Measurements from ENCODE around the gene UTRN. TPM values are rescaled to one million over a fixed set of nuclear protein-coding genes. Genes with fewer than 3 reads are reported as not detected.
A peak's percentile ranks its signal among the peaks of the same experiment; 100 is the strongest.

Gene UTRN
- total RNA-seq, 3 donors from 2014 or later: 204 to 397 (median 263) TPM

DNA sequence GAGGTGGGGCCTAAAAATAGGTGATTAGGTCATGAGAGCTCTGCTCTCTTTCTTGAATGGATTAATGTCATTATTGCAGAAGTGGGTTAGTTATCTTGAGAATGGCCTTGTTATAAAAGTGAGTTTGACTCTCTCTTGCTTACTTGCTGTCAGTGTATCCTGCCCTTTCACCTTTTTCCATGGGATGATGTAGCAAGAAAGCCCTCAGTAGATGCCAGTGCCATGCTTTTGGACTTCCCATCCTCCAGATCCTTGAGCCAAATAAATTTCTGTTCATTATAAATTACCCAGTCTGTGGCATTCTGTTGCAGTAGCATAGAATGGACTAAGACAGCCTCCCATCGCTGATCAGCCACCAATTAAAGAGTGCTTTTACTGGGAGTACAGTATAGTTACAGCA is 40.1 kb downstream of the UTRN start:
- H3K4me1 ChIP-seq: peaks cover 0 to 19% of the 10 kb centered on the region in 2 donors
- intact Hi-C loops (cut with DNase I; ENCODE audit: low total_unique reads): no loop called here
- TF ChIP-seq POLR2AphosphoS5 (IDR thresholded peaks at IDR 0.05) (no peak), POLR2A (IDR thresholded peaks at IDR 0.05) (no peak)
- TF ChIP-seq, protein P1, sequence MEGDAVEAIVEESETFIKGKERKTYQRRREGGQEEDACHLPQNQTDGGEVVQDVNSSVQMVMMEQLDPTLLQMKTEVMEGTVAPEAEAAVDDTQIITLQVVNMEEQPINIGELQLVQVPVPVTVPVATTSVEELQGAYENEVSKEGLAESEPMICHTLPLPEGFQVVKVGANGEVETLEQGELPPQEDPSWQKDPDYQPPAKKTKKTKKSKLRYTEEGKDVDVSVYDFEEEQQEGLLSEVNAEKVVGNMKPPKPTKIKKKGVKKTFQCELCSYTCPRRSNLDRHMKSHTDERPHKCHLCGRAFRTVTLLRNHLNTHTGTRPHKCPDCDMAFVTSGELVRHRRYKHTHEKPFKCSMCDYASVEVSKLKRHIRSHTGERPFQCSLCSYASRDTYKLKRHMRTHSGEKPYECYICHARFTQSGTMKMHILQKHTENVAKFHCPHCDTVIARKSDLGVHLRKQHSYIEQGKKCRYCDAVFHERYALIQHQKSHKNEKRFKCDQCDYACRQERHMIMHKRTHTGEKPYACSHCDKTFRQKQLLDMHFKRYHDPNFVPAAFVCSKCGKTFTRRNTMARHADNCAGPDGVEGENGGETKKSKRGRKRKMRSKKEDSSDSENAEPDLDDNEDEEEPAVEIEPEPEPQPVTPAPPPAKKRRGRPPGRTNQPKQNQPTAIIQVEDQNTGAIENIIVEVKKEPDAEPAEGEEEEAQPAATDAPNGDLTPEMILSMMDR (IDR thresholded peaks at IDR 0.05): no peak

DNA sequence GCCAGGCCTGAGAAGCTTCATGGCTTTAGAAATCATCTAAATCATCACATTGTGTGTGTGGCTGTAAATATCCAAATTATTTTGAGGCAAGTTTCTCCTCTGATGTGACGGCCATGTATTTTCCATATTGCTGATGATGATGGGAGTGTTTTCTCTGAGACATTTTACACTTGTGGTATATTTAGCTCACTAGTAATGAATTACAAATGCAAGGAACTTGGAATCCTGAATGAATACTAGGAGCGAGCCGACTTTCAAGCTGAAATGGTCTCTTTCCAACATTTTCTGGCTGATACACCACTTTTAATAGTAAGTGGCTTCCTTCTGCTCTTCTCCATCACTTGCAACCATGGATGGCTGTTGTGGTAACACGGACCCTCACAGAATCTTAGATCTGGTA is 41.3 kb downstream of the UTRN start:
- intact Hi-C loops (cut with DNase I; ENCODE audit: low total_unique reads): no loop called here
- Histone ChIP-seq H3K27me3 (no peaks in the 10 kb centered on the region), H3K36me3 (no peaks in the 10 kb centered on the region), H3K4me3 (no peak overlapping the region), H3K9me3 (no peaks in the 10 kb centered on the region), H3K27ac (peak overlapping the region; percentile 79 to 81), H3K4me1 (peaks cover 0 to 20% of the 10 kb centered on the region in 2 donors)
- no peak for TF ChIP-seq POLR2AphosphoS5 (IDR thresholded peaks at IDR 0.05)
- TF ChIP-seq POLR2A (IDR thresholded peaks at IDR 0.05): no peak
- TF ChIP-seq, protein P1 (IDR thresholded peaks at IDR 0.05): no peak
- no peak for DNase-seq (ENCODE audit: low spot score in 2 of 2)

More for the DNA sequence above, 40.1 kb downstream of the UTRN start:
- DNase-seq (ENCODE audit: low spot score in 2 of 2): no peak
- H3K27ac ChIP-seq: no peak overlapping the region
- no peaks in the 10 kb centered on the region for H3K9me3 ChIP-seq
- no peaks in the 10 kb centered on the region for H3K27me3 ChIP-seq
- H3K36me3 ChIP-seq: no peaks in the 10 kb centered on the region
- H3K4me3 ChIP-seq: no peak overlapping the region

DNA sequence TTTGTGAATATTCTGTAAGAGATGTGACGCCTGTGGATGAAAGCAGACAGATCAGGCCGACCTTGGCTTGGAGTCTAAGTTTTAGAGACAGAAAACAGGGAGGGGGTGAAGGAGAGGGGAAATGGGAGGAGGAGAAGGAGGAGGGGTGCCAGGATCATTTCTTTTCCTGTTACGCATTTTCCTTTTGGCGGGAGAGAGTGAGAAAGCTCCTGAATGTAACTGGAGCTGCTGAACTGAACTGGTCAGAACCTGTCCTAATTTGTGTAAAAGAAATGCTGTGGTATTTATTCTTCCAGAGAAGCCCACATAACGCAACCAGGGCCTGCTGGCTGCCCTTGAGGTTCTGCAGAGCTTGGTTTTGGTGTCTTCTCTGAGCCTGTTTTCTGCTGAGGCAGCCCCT is 41.9 kb downstream of the UTRN start:
- Histone ChIP-seq H3K9me3 (no peaks in the 10 kb centered on the region), H3K4me3 (peak overlapping the region in 2 of 3 donors; percentile 14 to 42), H3K4me1 (peaks cover 0 to 20% of the 10 kb centered on the region in 2 donors), H3K27ac (peak overlapping the region; percentile 79 to 81), H3K27me3 (no peaks in the 10 kb centered on the region), H3K36me3 (no peaks in the 10 kb centered on the region)
- DNase-seq (ENCODE audit: low spot score in 2 of 2): peak in 1 of 2 donors; percentile 35
- intact Hi-C loops (cut with DNase I; ENCODE audit: low total_unique reads): no loop called here
- no peak for TF ChIP-seq POLR2A (IDR thresholded peaks at IDR 0.05)
- TF ChIP-seq POLR2AphosphoS5 (IDR thresholded peaks at IDR 0.05): no peak
- TF ChIP-seq, protein P1 (IDR thresholded peaks at IDR 0.05): no peak

DNA sequence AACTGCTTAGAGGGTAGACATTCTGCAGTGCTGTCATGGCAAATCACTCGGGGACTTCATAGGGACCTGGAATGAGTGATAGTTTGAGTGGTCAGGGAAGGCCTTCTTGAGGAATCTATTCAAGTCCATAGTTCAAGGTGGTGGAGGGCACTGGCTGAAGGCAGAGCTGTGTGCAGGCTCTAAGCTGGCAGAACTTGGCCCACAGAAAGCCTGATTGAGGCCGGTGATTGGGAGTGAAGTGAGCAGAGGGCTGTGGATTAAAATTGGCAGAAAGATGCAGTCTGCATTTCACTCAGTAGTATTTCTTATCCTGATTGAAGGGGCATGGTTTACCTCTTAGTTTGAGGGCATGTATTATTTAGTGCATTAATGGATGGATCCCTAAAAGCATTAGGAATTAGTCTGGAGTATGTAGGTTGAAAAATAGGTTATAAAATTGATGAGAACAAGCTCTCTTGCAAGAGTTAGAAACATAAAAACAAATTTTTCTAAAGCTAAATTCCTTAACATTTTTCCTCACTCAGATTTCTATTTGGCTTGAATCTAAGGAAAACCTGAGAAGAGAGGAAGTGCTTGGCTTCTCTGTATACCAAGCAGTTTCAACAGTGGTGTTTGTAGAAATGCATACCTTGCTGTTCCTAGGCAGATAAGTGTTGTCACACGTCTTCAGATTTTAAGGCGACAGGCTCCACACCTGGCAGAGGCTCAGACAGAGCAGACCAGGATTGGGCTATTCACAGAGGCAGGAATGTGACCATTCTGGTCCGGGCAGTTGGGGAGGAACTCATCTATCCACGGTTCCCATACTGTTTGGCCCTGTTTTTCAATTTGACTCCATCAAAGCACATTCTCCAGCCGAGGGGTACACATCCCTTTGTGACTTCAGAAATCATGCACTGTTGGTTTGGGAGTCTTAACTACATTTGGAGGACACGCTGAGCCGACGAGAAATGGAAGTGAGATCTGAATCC is 45.2 kb downstream of the UTRN start:
- TF ChIP-seq POLR2A (IDR thresholded peaks at IDR 0.05) (no peak), POLR2AphosphoS5 (IDR thresholded peaks at IDR 0.05) (peak in 2 of 3 donors; percentile 21 to 73)
- H3K27ac ChIP-seq: peak overlapping the region; percentile 66 to 77
- no peaks in the 10 kb centered on the region for H3K27me3 ChIP-seq
- intact Hi-C loops (cut with DNase I; ENCODE audit: low total_unique reads): no loop called here
- H3K4me3 ChIP-seq: peak overlapping the region in 2 of 3 donors; percentile 35 to 45
- peaks cover 0 to 20% of the 10 kb centered on the region in 2 donors for H3K4me1 ChIP-seq
- H3K9me3 ChIP-seq: no peaks in the 10 kb centered on the region
- peak; percentile 78 to 87 for DNase-seq (ENCODE audit: low spot score in 2 of 2)
- no peaks in the 10 kb centered on the region for H3K36me3 ChIP-seq

DNA sequence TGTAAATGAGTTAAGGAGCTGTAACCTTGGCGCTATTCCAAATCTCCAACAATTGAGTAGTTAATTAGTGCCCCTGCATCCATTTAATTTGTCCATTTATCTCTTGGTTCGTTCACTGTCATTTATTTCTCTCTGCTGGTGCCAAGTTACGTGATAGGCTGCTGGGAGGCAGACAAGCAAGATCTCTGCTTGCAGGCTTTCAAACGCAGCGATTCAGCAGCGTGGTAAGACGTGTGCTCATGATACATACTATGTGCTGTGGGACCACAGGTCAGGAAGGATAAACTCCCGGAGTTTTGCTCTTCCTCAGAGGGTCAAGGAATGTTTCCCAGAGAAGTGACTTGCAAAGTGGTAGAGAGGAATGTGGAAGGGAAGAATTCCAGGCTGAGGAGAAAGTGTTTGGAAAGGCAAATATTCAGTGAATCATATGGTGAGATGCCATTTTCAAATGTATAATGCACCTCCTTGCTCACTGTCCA is 46.4 kb downstream of the UTRN start:
- H3K36me3 ChIP-seq: no peaks in the 10 kb centered on the region
- DNase-seq (ENCODE audit: low spot score in 2 of 2): no peak
- peaks cover 0 to 20% of the 10 kb centered on the region in 2 donors for H3K4me1 ChIP-seq
- H3K9me3 ChIP-seq: no peaks in the 10 kb centered on the region
- H3K27me3 ChIP-seq: no peaks in the 10 kb centered on the region
- H3K4me3 ChIP-seq: peak overlapping the region in 2 of 3 donors; percentile 35 to 45
- TF ChIP-seq POLR2AphosphoS5 (IDR thresholded peaks at IDR 0.05) (no peak), POLR2A (IDR thresholded peaks at IDR 0.05) (no peak)
- TF ChIP-seq, protein P1 (IDR thresholded peaks at IDR 0.05): no peak
- H3K27ac ChIP-seq: peak overlapping the region; percentile 66 to 77
- intact Hi-C loops (cut with DNase I; ENCODE audit: low total_unique reads): no loop called here

Measured in breast epithelium (tissue), 4 donors.